ENCODE results near the gene MYO3B.

- TF ChIP-seq GATA2 (IDR thresholded peaks at IDR 0.05; ENCODE audit: low read depth, low read length) = no peak
- TF ChIP-seq GATA3 (IDR thresholded peaks at IDR 0.05; ENCODE audit: low read depth, low read length) = no peak
Observed at GRCh38 chr2:170323743-170324142, 145.8 kb downstream of the MYO3B start.
